GM12878 (cell line): ENCODE data around the gene C1QTNF12. TPM values are rescaled to one million over a fixed set of nuclear protein-coding genes. Genes with fewer than 3 reads are reported as not detected.

ENCODE experiments used
- ATAC-seq: fragments of 200-7000 bp; cut with Tn5 transposase; 3 replicates; pipeline ENCODE4 v1.9.1; 2020; ENCODE audit warnings: mild to moderate bottlenecking, moderate library complexity
- BruUV-seq: library from RNA; stranded (reverse); fragments of 400-500 nt; replicated peaks from 2 replicates; lab custom pipeline; 2021; lab: Mats Ljungman, UMichigan
- CTCF ChIA-PET: fragments of 300-600 bp; sonication (Branson Sonifier 250); formaldehyde crosslinking; extraction: SDS; loops from one replicate; lab custom pipeline; 2021; ENCODE audit warnings: inconsistent platforms; lab: Yijun Ruan, JAX
- POLR2A ChIA-PET: fragments of 350-600 bp; formaldehyde crosslinking; extraction: SDS; loops from one replicate; lab custom pipeline; 2021; ENCODE audit warnings: inconsistent platforms; lab: Charles Lee
- RAD21 ChIA-PET: fragments of 300-600 bp; sonication (Branson Sonifier 250); formaldehyde crosslinking; loops from one replicate; lab custom pipeline; 2023; ENCODE audit warnings: antibody characterized with exemption; ENCODE audit not compliant: unreplicated experiment; lab: Charles Lee
- SMC1A ChIA-PET: fragments of 300-600 bp; sonication (Branson Sonifier 250); formaldehyde crosslinking; loops from one replicate; lab custom pipeline; 2023; ENCODE audit not compliant: unreplicated experiment, uncharacterized antibody; lab: Charles Lee
- DNase-seq: peaks from one replicate; pipeline ENCODE4 v3.0.0-alpha.2; 2011; ENCODE audit warnings: low read depth, low spot score
- FAIRE-seq: peaks from 3 replicates; lab custom pipeline; 2011; peaks lifted over from hg19 to GRCh38; lab: Jason Lieb, UNC
- H2AFZ ChIP-seq: 2 replicates; pipeline ENCODE4 v1.6.0; 2011; ENCODE audit warnings: low read depth, low read length, control low read depth; ENCODE audit not compliant: control insufficient read depth
- H3K27ac ChIP-seq: 2 replicates; pipeline ENCODE4 v1.5.1; 2011; ENCODE audit warnings: control low read depth; ENCODE audit not compliant: control insufficient read depth, insufficient read depth
- H3K27me3 ChIP-seq, 2 experiments: replicated peaks in 1 of 2; 2 replicates each; pipeline versions ENCODE4 v1.6.0 to v1.6.1; 2011; ENCODE audit warnings: low read length in 1 of 2; ENCODE audit not compliant: control insufficient read depth in 2 of 2, insufficient read depth in 2 of 2
- H3K36me3 ChIP-seq, 2 experiments: 2 replicates each; pipeline ENCODE4 v1.5.1; 2011; ENCODE audit warnings: low read length in 1 of 2; ENCODE audit not compliant: control insufficient read depth in 2 of 2, insufficient read depth in 2 of 2
- H3K4me1 ChIP-seq: 2 replicates; pipeline ENCODE4 v1.6.1; 2011; ENCODE audit warnings: mild to moderate bottlenecking, low read length, moderate library complexity, mixed read lengths; ENCODE audit not compliant: control insufficient read depth, insufficient read depth
- H3K4me2 ChIP-seq: 2 replicates; pipeline ENCODE4 v1.6.0; 2011; ENCODE audit warnings: control low read depth; ENCODE audit not compliant: control insufficient read depth, insufficient read depth
- H3K4me3 ChIP-seq: fragments of 200-600 bp; sonication (generic); 2 replicates; pipeline ENCODE4 v1.5.1; 2016
- H3K79me2 ChIP-seq: 2 replicates; pipeline ENCODE4 v1.6.0; 2011; ENCODE audit warnings: low read length; ENCODE audit not compliant: control insufficient read depth, insufficient read depth
- H3K9ac ChIP-seq: 2 replicates; pipeline ENCODE4 v1.8.0; 2011; ENCODE audit warnings: low read length, control low read depth, mixed read lengths; ENCODE audit not compliant: control insufficient read depth, insufficient read depth
- H3K9me3 ChIP-seq: replicated peaks from 3 replicates; pipeline ENCODE4 v1.5.1; 2011; ENCODE audit warnings: mild to moderate bottlenecking, low read length; ENCODE audit not compliant: control insufficient read depth, insufficient read depth
- H4K20me1 ChIP-seq: 2 replicates; pipeline ENCODE4 v1.6.0; 2011; ENCODE audit not compliant: control insufficient read depth, insufficient read depth
- ATF7 ChIP-seq: fragments of 450-650 bp; IDR thresholded peaks from 2 replicates; pipeline ENCODE4 v1.6.1; 2016; ENCODE audit warnings: low read depth, mild to moderate bottlenecking
- BCL3 ChIP-seq: IDR thresholded peaks from 2 replicates; pipeline ENCODE4 v1.6.1; 2011; ENCODE audit warnings: borderline replicate concordance, low read depth, mild to moderate bottlenecking, moderate library complexity, low read length; ENCODE audit not compliant: insufficient read depth, poor library complexity, severe bottlenecking
- EZH2 ChIP-seq: IDR thresholded peaks from 2 replicates; pipeline ENCODE4 v1.6.1; 2012; ENCODE audit warnings: low read depth, mild to moderate bottlenecking, control low read depth, inconsistent platforms, low read length, borderline replicate concordance; ENCODE audit not compliant: control insufficient read depth
- IRF5 ChIP-seq: fragments of 450-650 bp; IDR thresholded peaks from 2 replicates; pipeline ENCODE4 v1.6.1; 2017; ENCODE audit warnings: borderline replicate concordance
- KLF5 ChIP-seq: fragments of 450-650 bp; IDR thresholded peaks from 2 replicates; pipeline ENCODE4 v1.6.1; 2014; ENCODE audit warnings: mild to moderate bottlenecking; ENCODE audit not compliant: partially characterized antibody
- MTA2 ChIP-seq: fragments of 450-650 bp; IDR thresholded peaks from 2 replicates; pipeline ENCODE4 v1.6.1; 2016; ENCODE audit warnings: low read depth, mild to moderate bottlenecking, moderate library complexity
- NFXL1 ChIP-seq: fragments of 450-650 bp; IDR thresholded peaks from 2 replicates; pipeline ENCODE4 v1.6.1; 2017; ENCODE audit warnings: antibody characterized with exemption, mild to moderate bottlenecking, borderline replicate concordance
- PAX5 ChIP-seq: IDR thresholded peaks from 2 replicates; pipeline ENCODE4 v1.6.1; 2011; ENCODE audit warnings: low read depth, low read length, borderline replicate concordance
- RAD51 ChIP-seq: fragments of 450-650 bp; IDR thresholded peaks from 2 replicates; pipeline ENCODE4 v1.6.1; 2016; ENCODE audit warnings: moderate library complexity, mild to moderate bottlenecking, inconsistent platforms
- SIN3A ChIP-seq: IDR thresholded peaks from 2 replicates; pipeline ENCODE4 v1.6.1; 2012; ENCODE audit warnings: low read depth, low read length, improper control_type of control experiment
- SRF ChIP-seq, 2 experiments: IDR thresholded peaks; 2 replicates each; pipeline ENCODE4 v1.6.1; 2011; ENCODE audit warnings: low read depth in 2 of 2, low read length in 2 of 2, mild to moderate bottlenecking in 1 of 2, moderate library complexity in 1 of 2
- STAT1 ChIP-seq: fragments of 450-650 bp; conservative IDR thresholded peaks from 2 replicates; pipeline ENCODE4 v1.6.1; 2014; ENCODE audit warnings: antibody characterized with exemption, mild to moderate bottlenecking
- TCF7 ChIP-seq: IDR thresholded peaks from 2 replicates; pipeline ENCODE4 v1.6.1; 2014; ENCODE audit warnings: antibody characterized with exemption, borderline replicate concordance
- ZNF217 ChIP-seq: fragments of 450-650 bp; IDR thresholded peaks from 2 replicates; pipeline ENCODE4 v1.6.1; 2017; ENCODE audit warnings: antibody characterized with exemption, mild to moderate bottlenecking
- ZNF622 ChIP-seq: fragments of 450-650 bp; IDR thresholded peaks from 2 replicates; pipeline ENCODE4 v1.6.1; 2017; ENCODE audit warnings: mild to moderate bottlenecking, inconsistent platforms
- WGBS: methylation state at CpG from one replicate; pipeline ENCODE4 v1.1.6; 2016; ENCODE audit warnings: low lambda C conversion rate; ENCODE audit not compliant: insufficient replicate concordance, insufficient coverage; ENCODE audit errors: missing lambda C conversion rate; 5-methylcytosine and 5-hydroxymethylcytosine counted together
- in situ Hi-C: fragments of 300-500 bp; cut with MboI; formaldehyde crosslinking; loops from 9 replicates; pipeline ENCODE4 v1.14.3; 2018; ENCODE audit warnings: mixed read lengths
- intact Hi-C: fragments of 100-400 bp; cut with micrococcal nuclease; formaldehyde crosslinking; loops from one replicate; pipeline ENCODE4 v1.14.2; 2022; ENCODE audit not compliant: unreplicated experiment
- polyA plus RNA-seq, 11 experiments: library from polyadenylated mRNA; depleted of rRNA in 4 of 11; unstranded in 6 of 11; stranded (reverse) in 5 of 11; fragments of >200 nt; fragmentation: Nextera tagmentation in 4 of 11; fragmentation: Illumina TruSeq in 1 of 11; extraction: Ambion mirVana in 4 of 11; extraction: Trizol in 1 of 11; gene quantifications; 1 replicate in 1 of 11; 2 replicates in 10 of 11; pipeline versions ENCODE4 v1.2.1 to v1.2.3, GENCODE V29; 2011 to 2016; ENCODE audit warnings: inconsistent platforms in 2 of 11, missing spikeins in 2 of 11, low read depth in 1 of 11
- total RNA-seq, 4 experiments: library from RNA; depleted of rRNA in 3 of 4; stranded (reverse); fragments of >200 nt in 3 of 4; fragmentation: Illumina TruSeq in 1 of 4; extraction: Trizol in 1 of 4; gene quantifications; 2 replicates each; pipeline versions ENCODE4 v1.2.1 to v1.2.3, GENCODE V29; 2013 to 2021
- TF ChIP-seq, protein P1 (sequence below): IDR thresholded peaks from 2 replicates; pipeline ENCODE4 v1.6.1; 2012; ENCODE audit warnings: low read depth, low read length, improper control_type of control experiment
- TF ChIP-seq, protein P2 (sequence below): IDR thresholded peaks from 2 replicates; pipeline ENCODE4 v1.6.1; 2012; ENCODE audit warnings: low read length, inconsistent platforms

The C1QTNF12 gene
- total and polyA plus RNA-seq, 10 of the 15 experiments (the other 5 are each of a cell fraction or from before 2014, with no cell fraction given) = 0.17 to 1.0 (median 0.31) TPM; not detected in 5

DNA sequence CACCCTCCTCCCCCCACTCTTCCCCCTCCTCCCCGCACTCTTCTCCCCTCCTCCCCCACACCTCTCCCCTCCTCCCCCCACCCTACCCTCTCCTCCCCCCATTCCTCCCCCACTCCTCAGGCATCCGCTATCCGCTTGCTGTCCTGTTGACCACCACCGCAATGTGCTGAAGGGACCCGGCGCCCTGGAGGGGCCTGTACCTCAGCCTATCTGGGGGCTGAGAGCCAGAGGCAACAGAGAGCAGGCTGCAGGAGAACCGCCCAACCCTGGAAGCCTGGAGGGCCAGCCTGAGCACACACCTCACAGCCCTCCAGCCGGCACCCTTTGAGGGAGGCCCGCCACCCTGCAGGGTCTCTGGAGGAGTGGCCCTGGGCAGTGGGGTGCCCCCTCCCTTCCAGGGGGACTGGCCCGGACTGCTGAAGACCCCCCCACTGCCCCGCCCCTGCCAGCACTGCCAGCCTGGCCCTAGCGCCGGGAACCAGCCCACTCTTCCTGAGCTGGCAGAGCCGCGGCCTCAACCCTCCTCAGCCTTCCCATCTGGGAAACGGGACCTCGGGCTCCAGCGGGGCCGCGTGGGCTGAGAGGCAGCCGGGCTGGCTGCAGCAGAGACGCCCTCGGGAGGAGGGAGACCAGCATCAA lies 1.2 kb downstream of the C1QTNF12 start:
- FAIRE-seq (no peak), DNase-seq (no peak), ATAC-seq (no peak)
- H3K27ac ChIP-seq = no peak overlapping the region
- no peaks in the 10 kb centered on the region for H3K9me3 ChIP-seq
- POLR2A ChIA-PET = no interaction called here
- in situ Hi-C loops = no loop called here
- no peaks in the 10 kb centered on the region for H4K20me1 ChIP-seq
- no TSS peak for BruUV-seq
- TF ChIP-seq SRF (IDR thresholded peaks at IDR 0.05; ENCODE audit: low read depth in 2 of 2, low read length in 2 of 2) (no peak), STAT1 (no peak), RAD51 (no peak), SIN3A (no peak), ZNF217 (no peak), NFXL1 (no peak), ZNF622 (no peak), KLF5 (no peak), EZH2 (no peak), TCF7 (no peak), MTA2 (no peak), BCL3 (no peak), PAX5 (no peak), IRF5 (no peak), ATF7 (no peak)
- TF ChIP-seq, protein P1, sequence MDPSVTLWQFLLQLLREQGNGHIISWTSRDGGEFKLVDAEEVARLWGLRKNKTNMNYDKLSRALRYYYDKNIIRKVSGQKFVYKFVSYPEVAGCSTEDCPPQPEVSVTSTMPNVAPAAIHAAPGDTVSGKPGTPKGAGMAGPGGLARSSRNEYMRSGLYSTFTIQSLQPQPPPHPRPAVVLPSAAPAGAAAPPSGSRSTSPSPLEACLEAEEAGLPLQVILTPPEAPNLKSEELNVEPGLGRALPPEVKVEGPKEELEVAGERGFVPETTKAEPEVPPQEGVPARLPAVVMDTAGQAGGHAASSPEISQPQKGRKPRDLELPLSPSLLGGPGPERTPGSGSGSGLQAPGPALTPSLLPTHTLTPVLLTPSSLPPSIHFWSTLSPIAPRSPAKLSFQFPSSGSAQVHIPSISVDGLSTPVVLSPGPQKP = no peak
- TF ChIP-seq, protein P2, sequence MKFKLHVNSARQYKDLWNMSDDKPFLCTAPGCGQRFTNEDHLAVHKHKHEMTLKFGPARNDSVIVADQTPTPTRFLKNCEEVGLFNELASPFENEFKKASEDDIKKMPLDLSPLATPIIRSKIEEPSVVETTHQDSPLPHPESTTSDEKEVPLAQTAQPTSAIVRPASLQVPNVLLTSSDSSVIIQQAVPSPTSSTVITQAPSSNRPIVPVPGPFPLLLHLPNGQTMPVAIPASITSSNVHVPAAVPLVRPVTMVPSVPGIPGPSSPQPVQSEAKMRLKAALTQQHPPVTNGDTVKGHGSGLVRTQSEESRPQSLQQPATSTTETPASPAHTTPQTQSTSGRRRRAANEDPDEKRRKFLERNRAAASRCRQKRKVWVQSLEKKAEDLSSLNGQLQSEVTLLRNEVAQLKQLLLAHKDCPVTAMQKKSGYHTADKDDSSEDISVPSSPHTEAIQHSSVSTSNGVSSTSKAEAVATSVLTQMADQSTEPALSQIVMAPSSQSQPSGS = no peak
- H3K4me3 ChIP-seq = no peak overlapping the region
- no peaks in the 10 kb centered on the region; the same call in 1 of the 2 replicates for H3K4me1 ChIP-seq
- SMC1A ChIA-PET = no interaction called here
- no peak overlapping the region for H3K9ac ChIP-seq
- no peak overlapping the region for H2AFZ ChIP-seq
- RAD21 ChIA-PET = no interaction called here
- H3K27me3 ChIP-seq = peaks cover 1 to 5% of the 10 kb centered on the region in 2 experiments; a peak in 3 of 4 replicates
- intact Hi-C loops = no loop called here
- H3K4me2 ChIP-seq = no peak overlapping the region
- no peaks in the 10 kb centered on the region for H3K36me3 ChIP-seq
- no peaks in the 10 kb centered on the region for H3K79me2 ChIP-seq
- 68% methylated on average over 20 of the region's 23 CpGs for WGBS
- CTCF ChIA-PET = no interaction called here
